SK-N-SH (cell line): ENCODE results near the gene CACNA1F. TPM values are rescaled to one million over a fixed set of nuclear protein-coding genes. Genes with fewer than 3 reads are reported as not detected.

Experiments used
- CTCF ChIA-PET: fragments of 300-600, 350-600 bp; formaldehyde crosslinking; extraction: SDS; loops from one replicate; lab custom pipeline; 2021; lab: Yijun Ruan, JAX
- POLR2A ChIA-PET: fragments of 350-600 bp; sonication (Branson Sonifier 250); formaldehyde crosslinking; extraction: SDS; loops from one replicate; lab custom pipeline; 2020; ENCODE audit warnings: antibody characterized with exemption, inconsistent platforms; lab: Yijun Ruan, JAX
- DNase-seq: peaks from one replicate; pipeline ENCODE4 v3.0.0; 2012
- H2AFZ ChIP-seq: fragments of 200-600 bp; sonication (generic); 2 replicates; pipeline ENCODE4 v1.8.1; 2016; ENCODE audit warnings: antibody characterized with exemption, mild to moderate bottlenecking, low read depth
- H3F3A ChIP-seq: fragments of 200-600 bp; sonication (generic); replicated peaks from 2 replicates; pipeline ENCODE3; 2016; ENCODE audit warnings: antibody characterized with exemption, mild to moderate bottlenecking; ENCODE audit not compliant: insufficient read depth
- H3K27ac ChIP-seq, 2 experiments: fragments of 200-500 bp in 1 of 2; fragments of 200-600 bp in 1 of 2; sonication (Bioruptor generic) in 1 of 2; sonication (generic), shearing (Covaris generic) in 1 of 2; 2 replicates each; pipeline versions ENCODE4 v1.5.1 to v1.6.1; 2014 to 2016; ENCODE audit warnings: low read depth in 2 of 2, inconsistent platforms in 1 of 2, low read length in 1 of 2, mild to moderate bottlenecking in 1 of 2, mixed read lengths in 1 of 2
- H3K27me3 ChIP-seq: fragments of 200-600 bp; sonication (generic), shearing (Covaris generic); 2 replicates; pipeline ENCODE4 v1.6.1; 2016; ENCODE audit warnings: mixed run types; ENCODE audit not compliant: insufficient read depth
- H3K36me3 ChIP-seq, 2 experiments: fragments of 200-500 bp in 1 of 2; fragments of 200-600 bp in 1 of 2; sonication (Bioruptor generic) in 1 of 2; sonication (generic) in 1 of 2; replicated peaks in 1 of 2; 2 replicates each; pipeline versions ENCODE3 to v1.5.1; 2014 to 2016; ENCODE audit warnings: low read length in 1 of 2, mild to moderate bottlenecking in 1 of 2; ENCODE audit not compliant: insufficient read depth in 2 of 2, control insufficient read depth in 1 of 2
- H3K4me1 ChIP-seq, 2 experiments: fragments of 200-500 bp in 1 of 2; fragments of 200-600 bp in 1 of 2; sonication (Bioruptor generic) in 1 of 2; sonication (generic), shearing (Covaris generic) in 1 of 2; 2 replicates each; pipeline versions ENCODE4 v1.5.1 to v1.6.1; 2014 to 2016; ENCODE audit warnings: low read depth in 1 of 2, low read length in 1 of 2, mixed run types in 1 of 2; ENCODE audit not compliant: insufficient read depth in 2 of 2, control insufficient read depth in 1 of 2
- H3K4me2 ChIP-seq: fragments of 200-600 bp; sonication (generic), shearing (Covaris generic); 2 replicates; pipeline ENCODE4 v1.6.1; 2017; ENCODE audit warnings: mixed run types
- H3K4me3 ChIP-seq, 2 experiments: fragments of 200-500 bp in 1 of 2; fragments of 200-600 bp in 1 of 2; sonication (Bioruptor generic) in 1 of 2; sonication (generic), shearing (Covaris generic) in 1 of 2; 2 replicates each; pipeline versions ENCODE4 v1.5.1 to v1.8.1; 2014 to 2016; ENCODE audit warnings: low read depth in 2 of 2, inconsistent platforms in 1 of 2, low read length in 1 of 2, mild to moderate bottlenecking in 1 of 2, mixed read lengths in 1 of 2, moderate library complexity in 1 of 2
- H3K79me2 ChIP-seq: fragments of 200-600 bp; sonication (generic); 2 replicates; pipeline ENCODE4 v1.8.1; 2017; ENCODE audit warnings: mild to moderate bottlenecking; ENCODE audit not compliant: insufficient read depth
- H3K9ac ChIP-seq: fragments of 200-600 bp; sonication (generic); 2 replicates; pipeline ENCODE4 v1.6.1; 2017; ENCODE audit warnings: mixed run types
- H3K9me2 ChIP-seq: fragments of 200-600 bp; sonication (generic); 2 replicates; pipeline ENCODE4 v1.6.1; 2017; ENCODE audit warnings: mixed run types
- H3K9me3 ChIP-seq: fragments of 200-600 bp; sonication (generic); 2 replicates; pipeline ENCODE4 v1.6.1; 2017; ENCODE audit warnings: mixed run types, mild to moderate bottlenecking, moderate library complexity
- H4K20me1 ChIP-seq: fragments of 200-600 bp; sonication (generic); 2 replicates; pipeline ENCODE4 v1.6.1; 2017; ENCODE audit warnings: mild to moderate bottlenecking, mixed run types; ENCODE audit not compliant: insufficient read depth
- FOSL2 ChIP-seq: IDR thresholded peaks from 2 replicates; pipeline ENCODE4 v1.4.0; 2012; ENCODE audit warnings: low read depth, mild to moderate bottlenecking, moderate library complexity, borderline replicate concordance
- FOXJ3 ChIP-seq: sonication (generic); formaldehyde crosslinking; IDR thresholded peaks from 2 replicates; pipeline ENCODE4 v1.5.1; 2020; ENCODE audit warnings: mild to moderate bottlenecking, missing genetic modification reagents
- FOXM1 ChIP-seq: IDR thresholded peaks from 2 replicates; pipeline ENCODE4 v1.4.0; 2012; ENCODE audit warnings: low read depth, mild to moderate bottlenecking
- GATA2 ChIP-seq: sonication (generic); formaldehyde crosslinking; IDR thresholded peaks from 2 replicates; pipeline ENCODE4 v1.5.0; 2020; ENCODE audit warnings: mild to moderate bottlenecking, missing genetic modification reagents
- MAX ChIP-seq: IDR thresholded peaks from 2 replicates; pipeline ENCODE4 v1.4.0; 2012; ENCODE audit warnings: low read depth
- POLR2AphosphoS5 ChIP-seq: IDR thresholded peaks from 2 replicates; pipeline ENCODE4 v1.6.1; 2012; ENCODE audit warnings: low read depth, low read length
- RAD21 ChIP-seq: IDR thresholded peaks from 2 replicates; pipeline ENCODE4 v1.6.1; 2012; ENCODE audit warnings: mild to moderate bottlenecking, low read length
- TAF1 ChIP-seq: IDR thresholded peaks from 2 replicates; pipeline ENCODE4 v1.6.1; 2012; ENCODE audit warnings: low read depth, mild to moderate bottlenecking, low read length, moderate library complexity, borderline replicate concordance
- TEAD4 ChIP-seq: IDR thresholded peaks from 2 replicates; pipeline ENCODE4 v1.4.0; 2012; ENCODE audit warnings: mild to moderate bottlenecking, borderline replicate concordance; ENCODE audit not compliant: insufficient read depth
- USF2 ChIP-seq: fragments of 150-350 bp; IDR thresholded peaks from 2 replicates; pipeline ENCODE4 v1.6.1; 2017; ENCODE audit warnings: antibody characterized with exemption, low read length, low read depth, borderline replicate concordance
- WGBS: methylation state at CpG from one replicate; pipeline ENCODE4 v1.1.6; 2017; ENCODE audit warnings: low lambda C conversion rate; 5-methylcytosine and 5-hydroxymethylcytosine counted together
- polyA plus RNA-seq, 3 experiments: library from polyadenylated mRNA; depleted of rRNA; stranded (reverse); fragments of >200 nt; gene quantifications; 2 replicates each; pipeline ENCODE4 v1.2.3, GENCODE V29; 2012

The CACNA1F gene
- polyA plus RNA-seq, 1 of the 3 experiments (the other 2 are of a cell fraction): not detected

GRCh38 chrX:49220100-49220499, 13.0 kb downstream of the CACNA1F start:
- POLR2A ChIA-PET: no interaction called here

GRCh38 chrX:49214996-49215526, 18.1 kb downstream of the CACNA1F start:
- Histone ChIP-seq H3K9ac (no peak overlapping the region), H3K79me2 (no peaks in the 10 kb centered on the region), H3K27me3 (peaks cover 21% of the 10 kb centered on the region; the same call in 1 of the 2 replicates), H3K4me1 (no peaks in the 10 kb centered on the region), H3F3A (no peaks in the 10 kb centered on the region), H3K4me3 (no peak overlapping the region), H3K27ac (no peak overlapping the region), H2AFZ (no peak overlapping the region), H3K9me2 (no peaks in the 10 kb centered on the region), H3K36me3 (no peaks in the 10 kb centered on the region), H3K9me3 (no peaks in the 10 kb centered on the region), H4K20me1 (no peaks in the 10 kb centered on the region), H3K4me2 (no peak overlapping the region)
- ChIA-PET POLR2A (no interaction called here), CTCF (interaction anchor here (0.9 kb wide), 1 partner anchor 23 kb away, joined by 4 read pairs; no protein-coding TSS in a partner anchor)
- DNase-seq: no peak
- 25% methylated on average over 10 of the region's 14 CpGs for WGBS
- no peak for TF ChIP-seq RAD21
- TF ChIP-seq POLR2AphosphoS5: no peak
- no peak for TF ChIP-seq FOSL2
- TF ChIP-seq GATA2 (CRISPR knock-in tag): no peak
- no peak for TF ChIP-seq MAX
- no peak for TF ChIP-seq USF2
- no peak for TF ChIP-seq FOXJ3

More at GRCh38 chrX:49220100-49220499, 13.0 kb downstream of the CACNA1F start:
- Histone ChIP-seq H3K27me3 (peaks cover 13% of the 10 kb centered on the region; the same call in 1 of the 2 replicates), H3K9me3 (no peaks in the 10 kb centered on the region), H2AFZ (no peak overlapping the region), H3K9me2 (no peaks in the 10 kb centered on the region), H3K4me1 (no peaks in the 10 kb centered on the region), H4K20me1 (no peaks in the 10 kb centered on the region), H3F3A (no peaks in the 10 kb centered on the region), H3K79me2 (no peaks in the 10 kb centered on the region), H3K36me3 (no peaks in the 10 kb centered on the region), H3K4me3 (no peak overlapping the region), H3K27ac (no peak overlapping the region), H3K4me2 (no peak overlapping the region), H3K9ac (no peak overlapping the region)
- no peak for TF ChIP-seq RAD21
- TF ChIP-seq TAF1: no peak
- TF ChIP-seq FOXM1: no peak
- no peak for TF ChIP-seq TEAD4
- CTCF ChIA-PET: no interaction called here
- DNase-seq: no peak

GRCh38 chrX:49214416-49214815, 18.7 kb downstream of the CACNA1F start:
- CTCF ChIA-PET: no interaction called here
- WGBS: 25% methylated on average over 2 of the region's 2 CpGs
- POLR2A ChIA-PET: no interaction called here

More at GRCh38 chrX:49214416-49214815, 18.7 kb downstream of the CACNA1F start:
- Histone ChIP-seq H3K9me3 (no peaks in the 10 kb centered on the region), H3K27me3 (peaks cover 18% of the 10 kb centered on the region; the same call in 1 of the 2 replicates), H3K4me1 (no peaks in the 10 kb centered on the region), H3K9me2 (no peaks in the 10 kb centered on the region), H3K4me3 (no peak overlapping the region), H3F3A (no peaks in the 10 kb centered on the region), H3K9ac (no peak overlapping the region), H3K79me2 (no peaks in the 10 kb centered on the region), H3K36me3 (no peaks in the 10 kb centered on the region), H2AFZ (no peak overlapping the region), H3K27ac (no peak overlapping the region), H4K20me1 (no peaks in the 10 kb centered on the region), H3K4me2 (no peak overlapping the region)
- TF ChIP-seq FOXJ3: no peak
- DNase-seq: no peak
